ENCODE data around the gene KLHL29.

KLHL29 gene

GRCh38 chr2:23492337-23492675, 107.3 kb downstream of the KLHL29 start:
- peaks cover 27% of the 10 kb centered on the region for H3K4me1 ChIP-seq
- DNase-seq = no peak
- H3K4me3 ChIP-seq (ENCODE audit: low read depth, low read length) = no peak overlapping the region
- no peaks in the 10 kb centered on the region for H3K36me3 ChIP-seq
- no peak for TF ChIP-seq CTCF (IDR thresholded peaks at IDR 0.05; ENCODE audit: low read depth, low read length)
- no peaks in the 10 kb centered on the region for H3K9me3 ChIP-seq
- H3K27me3 ChIP-seq = no peaks in the 10 kb centered on the region

- no peak for TF ChIP-seq CTCF (IDR thresholded peaks at IDR 0.05; ENCODE audit: low read depth, low read length)
- H3K4me3 ChIP-seq (ENCODE audit: low read depth, low read length) = no peak overlapping the region
- no peaks in the 10 kb centered on the region for H3K9me3 ChIP-seq
- no peaks in the 10 kb centered on the region for H3K36me3 ChIP-seq
- H3K4me1 ChIP-seq = peaks cover 27% of the 10 kb centered on the region
- no peaks in the 10 kb centered on the region for H3K27me3 ChIP-seq
- peak; percentile 75 for DNase-seq
Observed at GRCh38 chr2:23492921-23493320, 107.9 kb downstream of the KLHL29 start.

- no peaks in the 10 kb centered on the region for H3K27me3 ChIP-seq
- H3K4me1 ChIP-seq = peaks cover 30% of the 10 kb centered on the region
- no peak for DNase-seq
- H3K9me3 ChIP-seq = no peaks in the 10 kb centered on the region
- H3K4me3 ChIP-seq (ENCODE audit: low read depth, low read length) = no peak overlapping the region
- TF ChIP-seq CTCF (IDR thresholded peaks at IDR 0.05; ENCODE audit: low read depth, low read length) = no peak
- no peaks in the 10 kb centered on the region for H3K36me3 ChIP-seq
Observed at GRCh38 chr2:23493846-23494245, 108.9 kb downstream of the KLHL29 start.

- H3K9me3 ChIP-seq = no peaks in the 10 kb centered on the region
- H3K36me3 ChIP-seq = no peaks in the 10 kb centered on the region
- DNase-seq = no peak
- H3K4me1 ChIP-seq = peaks cover 34% of the 10 kb centered on the region
- H3K27me3 ChIP-seq = no peaks in the 10 kb centered on the region
- no peak overlapping the region for H3K4me3 ChIP-seq (ENCODE audit: low read depth, low read length)
- TF ChIP-seq CTCF (IDR thresholded peaks at IDR 0.05; ENCODE audit: low read depth, low read length) = no peak
Observed at GRCh38 chr2:23494286-23494685, 109.3 kb downstream of the KLHL29 start.

- no peak for DNase-seq
- Histone ChIP-seq H3K4me3 (ENCODE audit: low read depth, low read length) (no peak overlapping the region), H3K4me1 (peaks cover 43% of the 10 kb centered on the region), H3K36me3 (no peaks in the 10 kb centered on the region), H3K27me3 (no peaks in the 10 kb centered on the region), H3K9me3 (no peaks in the 10 kb centered on the region)
- no peak for TF ChIP-seq CTCF (IDR thresholded peaks at IDR 0.05; ENCODE audit: low read depth, low read length)
Observed at GRCh38 chr2:23495661-23496114, 110.7 kb downstream of the KLHL29 start.

- no peak for TF ChIP-seq CTCF (IDR thresholded peaks at IDR 0.05; ENCODE audit: low read depth, low read length)
- Histone ChIP-seq H3K9me3 (no peaks in the 10 kb centered on the region), H3K36me3 (no peaks in the 10 kb centered on the region), H3K4me1 (peaks cover 45% of the 10 kb centered on the region), H3K27me3 (no peaks in the 10 kb centered on the region), H3K4me3 (ENCODE audit: low read depth, low read length) (no peak overlapping the region)
- no peak for DNase-seq
Observed at GRCh38 chr2:23496456-23496855, 111.5 kb downstream of the KLHL29 start.
